PC-9 (cell line): Measurements from ENCODE around the gene LAMB4. TPM values are rescaled to one million over a fixed set of nuclear protein-coding genes. Genes with fewer than 3 reads are reported as not detected.

ENCODE experiments used
- BruUV-seq: library from RNA; stranded (reverse); fragments of 400-500 nt; replicated peaks from 2 replicates; lab custom pipeline; 2021; lab: Mats Ljungman, UMichigan
- CTCF ChIA-PET: fragments of 300-600 bp; sonication (Branson Sonifier 250); formaldehyde crosslinking; loops from one replicate; lab custom pipeline; 2022; ENCODE audit warnings: antibody characterized with exemption; lab: Charles Lee
- POLR2A ChIA-PET: fragments of 300-600 bp; sonication (Branson Sonifier 250); formaldehyde crosslinking; loops from one replicate; lab custom pipeline; 2022; ENCODE audit warnings: antibody characterized with exemption; ENCODE audit not compliant: unreplicated experiment; lab: Charles Lee
- DNase-seq, 2 experiments: peaks; one replicate each; pipeline versions ENCODE4 v3.0.0 to v3.0.0-alpha.2; 2015 to 2022; ENCODE audit warnings: mixed read lengths in 1 of 2
- H2AFZ ChIP-seq: fragments of 200-600 bp; sonication (generic); 2 replicates; pipeline ENCODE4 v1.8.1; 2017; ENCODE audit warnings: antibody characterized with exemption
- H3F3A ChIP-seq: fragments of 200-600 bp; sonication (generic); 2 replicates; pipeline ENCODE4 v1.8.1; 2017; ENCODE audit warnings: antibody characterized with exemption, mild to moderate bottlenecking, low read depth; ENCODE audit not compliant: insufficient read depth
- H3K27ac ChIP-seq: fragments of 200-600 bp; sonication (generic); 2 replicates; pipeline ENCODE4 v1.6.1; 2016; ENCODE audit warnings: mixed run types
- H3K27me3 ChIP-seq: fragments of 200-600 bp; sonication (generic); 2 replicates; pipeline ENCODE4 v1.6.1; 2016; ENCODE audit warnings: low read depth, mixed run types; ENCODE audit not compliant: insufficient read depth
- H3K36me3 ChIP-seq: fragments of 200-600 bp; sonication (generic); 2 replicates; pipeline ENCODE4 v1.6.1; 2016; ENCODE audit warnings: low read depth, mixed run types
- H3K4me1 ChIP-seq: fragments of 200-600 bp; sonication (generic); replicated peaks from 2 replicates; pipeline ENCODE4 v1.6.1; 2016; ENCODE audit warnings: mixed run types; ENCODE audit not compliant: insufficient read depth
- H3K4me2 ChIP-seq: fragments of 200-600 bp; sonication (generic); 2 replicates; pipeline ENCODE4 v1.6.1; 2017; ENCODE audit warnings: mixed run types
- H3K4me3 ChIP-seq: fragments of 200-600 bp; sonication (generic); 2 replicates; pipeline ENCODE4 v1.6.1; 2016; ENCODE audit warnings: mixed run types
- H3K79me2 ChIP-seq: fragments of 200-600 bp; sonication (generic); 2 replicates; pipeline ENCODE4 v1.6.1; 2017; ENCODE audit warnings: low read depth, mixed run types
- H3K9me2 ChIP-seq: fragments of 200-600 bp; sonication (generic); 2 replicates; pipeline ENCODE4 v1.8.1; 2017; ENCODE audit warnings: mild to moderate bottlenecking; ENCODE audit not compliant: insufficient read depth
- H3K9me3 ChIP-seq: fragments of 200-600 bp; sonication (generic); 2 replicates; pipeline ENCODE4 v1.8.1; 2016; ENCODE audit warnings: low read depth; ENCODE audit not compliant: insufficient read depth
- H4K20me1 ChIP-seq: fragments of 200-600 bp; sonication (generic); 2 replicates; pipeline ENCODE4 v1.8.1; 2017; ENCODE audit not compliant: insufficient read depth
- EZH2 ChIP-seq: fragments of 200-600 bp; sonication (generic); IDR thresholded peaks from 2 replicates; pipeline ENCODE4 v1.8.0; 2017; ENCODE audit warnings: antibody characterized with exemption, low read depth
- intact Hi-C: fragments of 100-400 bp; cut with micrococcal nuclease; formaldehyde crosslinking; loops from one replicate; pipeline ENCODE4 v1.10.0; 2022; ENCODE audit not compliant: unreplicated experiment
- total RNA-seq: library from RNA; stranded (reverse); gene quantifications from 2 replicates; pipeline ENCODE4 v1.2.3, GENCODE V29; 2021
- TF ChIP-seq, protein P1 (sequence below): fragments of 200-600 bp; sonication (generic); conservative IDR thresholded peaks from 2 replicates; pipeline ENCODE4 v1.6.1; 2017; ENCODE audit warnings: mixed run types, antibody characterized with exemption, mild to moderate bottlenecking, moderate library complexity

Gene LAMB4
- total RNA-seq, 1 experiment from 2014 or later = 0.83 TPM

DNA sequence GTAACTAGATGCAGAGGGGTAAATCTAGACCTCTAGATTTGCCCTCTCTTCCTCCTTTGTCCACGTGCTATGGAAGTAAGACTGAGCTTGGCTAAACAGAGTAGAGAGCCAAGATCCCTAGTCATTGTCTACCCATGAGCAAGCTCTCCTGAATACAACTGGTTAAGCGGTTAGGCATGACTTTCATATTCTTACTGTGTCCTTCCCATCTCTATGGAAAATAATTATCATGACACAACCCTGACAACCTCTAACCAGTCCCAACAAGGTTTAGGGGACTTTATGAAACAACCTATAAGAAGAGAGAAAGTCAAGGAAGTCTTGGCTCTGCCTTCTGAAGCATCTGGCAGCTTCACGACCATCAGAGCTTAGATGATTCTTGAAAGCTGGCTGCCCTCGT, 7.8 kb upstream of the LAMB4 start:
- no peaks in the 10 kb centered on the region; the same call in 1 of the 2 replicates for H3K9me2 ChIP-seq
- BruUV-seq = no TSS peak
- intact Hi-C loops = no loop called here
- H4K20me1 ChIP-seq = no peaks in the 10 kb centered on the region
- TF ChIP-seq EZH2 = no peak
- TF ChIP-seq, protein P1, sequence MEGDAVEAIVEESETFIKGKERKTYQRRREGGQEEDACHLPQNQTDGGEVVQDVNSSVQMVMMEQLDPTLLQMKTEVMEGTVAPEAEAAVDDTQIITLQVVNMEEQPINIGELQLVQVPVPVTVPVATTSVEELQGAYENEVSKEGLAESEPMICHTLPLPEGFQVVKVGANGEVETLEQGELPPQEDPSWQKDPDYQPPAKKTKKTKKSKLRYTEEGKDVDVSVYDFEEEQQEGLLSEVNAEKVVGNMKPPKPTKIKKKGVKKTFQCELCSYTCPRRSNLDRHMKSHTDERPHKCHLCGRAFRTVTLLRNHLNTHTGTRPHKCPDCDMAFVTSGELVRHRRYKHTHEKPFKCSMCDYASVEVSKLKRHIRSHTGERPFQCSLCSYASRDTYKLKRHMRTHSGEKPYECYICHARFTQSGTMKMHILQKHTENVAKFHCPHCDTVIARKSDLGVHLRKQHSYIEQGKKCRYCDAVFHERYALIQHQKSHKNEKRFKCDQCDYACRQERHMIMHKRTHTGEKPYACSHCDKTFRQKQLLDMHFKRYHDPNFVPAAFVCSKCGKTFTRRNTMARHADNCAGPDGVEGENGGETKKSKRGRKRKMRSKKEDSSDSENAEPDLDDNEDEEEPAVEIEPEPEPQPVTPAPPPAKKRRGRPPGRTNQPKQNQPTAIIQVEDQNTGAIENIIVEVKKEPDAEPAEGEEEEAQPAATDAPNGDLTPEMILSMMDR = no peak
- no peak overlapping the region for H2AFZ ChIP-seq
- no peaks in the 10 kb centered on the region for H3K36me3 ChIP-seq
- H3F3A ChIP-seq = no peaks in the 10 kb centered on the region
- H3K9me3 ChIP-seq = no peaks in the 10 kb centered on the region
- H3K27ac ChIP-seq = no peak overlapping the region
- ChIA-PET CTCF (no interaction called here), POLR2A (no interaction called here)
- H3K79me2 ChIP-seq = no peaks in the 10 kb centered on the region
- H3K4me1 ChIP-seq = no peaks in the 10 kb centered on the region
- H3K4me3 ChIP-seq = no peak overlapping the region
- no peak overlapping the region for H3K4me2 ChIP-seq
- no peak for DNase-seq
- H3K27me3 ChIP-seq = no peaks in the 10 kb centered on the region

GRCh38 chr7:108137040-108137439, 6.9 kb upstream of the LAMB4 start:
- Histone ChIP-seq H3K9me2 (no peaks in the 10 kb centered on the region; the same call in 1 of the 2 replicates), H3K27me3 (no peaks in the 10 kb centered on the region), H3K36me3 (no peaks in the 10 kb centered on the region), H3F3A (no peaks in the 10 kb centered on the region), H3K79me2 (no peaks in the 10 kb centered on the region), H3K4me2 (no peak overlapping the region), H3K4me3 (no peak overlapping the region), H4K20me1 (no peaks in the 10 kb centered on the region), H2AFZ (no peak overlapping the region), H3K9me3 (no peaks in the 10 kb centered on the region), H3K27ac (no peak overlapping the region), H3K4me1 (no peaks in the 10 kb centered on the region)
- CTCF ChIA-PET = no interaction called here
- intact Hi-C loops = no loop called here
- TF ChIP-seq, protein P1 = no peak
- TF ChIP-seq EZH2 = no peak
- DNase-seq = no peak
- no TSS peak for BruUV-seq
- POLR2A ChIA-PET = no interaction called here

DNA sequence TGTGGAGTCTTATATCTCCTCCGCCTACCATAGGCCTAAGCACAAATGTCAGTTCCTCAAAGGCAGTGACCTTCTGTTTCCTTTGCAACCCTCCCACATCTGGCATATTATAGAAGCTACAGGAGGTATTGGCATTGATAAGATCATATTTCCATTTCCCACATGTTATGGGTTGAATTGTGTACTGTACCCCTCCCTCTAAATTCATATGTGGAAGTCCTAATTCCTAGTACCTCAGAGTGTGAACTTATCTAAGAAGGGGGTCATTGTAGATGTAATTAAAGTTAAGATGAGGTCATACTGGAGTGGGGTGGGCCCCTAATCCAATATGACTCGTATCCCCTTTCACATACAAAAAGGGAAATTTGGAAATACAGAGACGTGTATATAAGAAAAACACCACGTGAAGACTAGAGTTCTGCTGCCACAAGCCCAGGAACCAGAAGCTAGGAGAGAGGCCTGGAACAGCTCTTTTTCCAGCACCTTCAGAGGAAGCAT, 6.1 kb upstream of the LAMB4 start:
- no peaks in the 10 kb centered on the region for H3K27me3 ChIP-seq
- intact Hi-C loops = no loop called here
- no peaks in the 10 kb centered on the region; the same call in 1 of the 2 replicates for H3K9me2 ChIP-seq
- no peaks in the 10 kb centered on the region for H3K9me3 ChIP-seq
- H3K4me2 ChIP-seq = no peak overlapping the region
- no peak overlapping the region for H3K27ac ChIP-seq
- H3K79me2 ChIP-seq = no peaks in the 10 kb centered on the region
- no TSS peak for BruUV-seq
- H3F3A ChIP-seq = no peaks in the 10 kb centered on the region
- H2AFZ ChIP-seq = no peak overlapping the region
- H4K20me1 ChIP-seq = no peaks in the 10 kb centered on the region
- DNase-seq = no peak
- no peaks in the 10 kb centered on the region for H3K4me1 ChIP-seq
- POLR2A ChIA-PET = no interaction called here
- no peak overlapping the region for H3K4me3 ChIP-seq
- no peak for TF ChIP-seq EZH2
- TF ChIP-seq, protein P1 = no peak
- H3K36me3 ChIP-seq = no peaks in the 10 kb centered on the region
- CTCF ChIA-PET = interaction anchor here (0.7 kb wide), 1 partner anchor 334 kb away, joined by 3 read pairs; no protein-coding TSS in a partner anchor
